ENCODE measurements around the gene ZFP69B.

DNA sequence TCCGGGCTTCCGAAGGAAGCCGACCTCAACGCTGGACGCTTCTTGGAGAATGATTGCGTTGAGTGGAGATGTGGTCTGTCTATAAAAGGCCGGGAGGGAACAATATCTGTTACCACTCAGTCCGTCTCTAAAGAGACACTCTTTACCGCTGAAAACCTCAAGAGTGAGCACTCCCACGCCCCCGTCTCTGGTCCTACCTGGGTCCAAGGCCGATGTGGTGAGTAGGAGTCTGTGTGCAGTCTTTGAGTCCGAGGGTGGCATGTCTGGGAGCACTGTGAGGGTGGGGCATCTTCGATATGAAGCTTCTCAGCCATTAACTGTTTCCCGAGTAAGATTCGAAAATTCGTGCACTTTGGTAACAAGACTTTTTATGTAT, 27.4 kb downstream of the ZFP69B start:
- TF ChIP-seq EZH2 (IDR thresholded peaks at IDR 0.05; ENCODE audit: borderline replicate concordance, low read length), result no peak
- TF ChIP-seq, protein P1, sequence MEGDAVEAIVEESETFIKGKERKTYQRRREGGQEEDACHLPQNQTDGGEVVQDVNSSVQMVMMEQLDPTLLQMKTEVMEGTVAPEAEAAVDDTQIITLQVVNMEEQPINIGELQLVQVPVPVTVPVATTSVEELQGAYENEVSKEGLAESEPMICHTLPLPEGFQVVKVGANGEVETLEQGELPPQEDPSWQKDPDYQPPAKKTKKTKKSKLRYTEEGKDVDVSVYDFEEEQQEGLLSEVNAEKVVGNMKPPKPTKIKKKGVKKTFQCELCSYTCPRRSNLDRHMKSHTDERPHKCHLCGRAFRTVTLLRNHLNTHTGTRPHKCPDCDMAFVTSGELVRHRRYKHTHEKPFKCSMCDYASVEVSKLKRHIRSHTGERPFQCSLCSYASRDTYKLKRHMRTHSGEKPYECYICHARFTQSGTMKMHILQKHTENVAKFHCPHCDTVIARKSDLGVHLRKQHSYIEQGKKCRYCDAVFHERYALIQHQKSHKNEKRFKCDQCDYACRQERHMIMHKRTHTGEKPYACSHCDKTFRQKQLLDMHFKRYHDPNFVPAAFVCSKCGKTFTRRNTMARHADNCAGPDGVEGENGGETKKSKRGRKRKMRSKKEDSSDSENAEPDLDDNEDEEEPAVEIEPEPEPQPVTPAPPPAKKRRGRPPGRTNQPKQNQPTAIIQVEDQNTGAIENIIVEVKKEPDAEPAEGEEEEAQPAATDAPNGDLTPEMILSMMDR (IDR thresholded peaks at IDR 0.05; ENCODE audit: low read length), result no peak
